GM13976 (cell line): Measurements from ENCODE around the gene SPDYE3.
"Not testable (repeated sequence)": the region's sequence is repeated elsewhere in the genome, so short reads cannot be mapped to it uniquely, and the experiment has no call there.

Experiments
- DNase-seq: peaks from one replicate; pipeline ENCODE4 v3.0.0; 2012; ENCODE audit warnings: low spot score
- in situ Hi-C: fragments of 300-500 bp; cut with MboI; formaldehyde crosslinking; loops from one replicate; pipeline ENCODE4 v1.12.0; 2022; ENCODE audit warnings: low sequenced_read_pairs, mixed read lengths, inconsistent platforms; ENCODE audit not compliant: unreplicated experiment
- TF ChIP-seq, protein P1 (sequence below): IDR thresholded peaks from 2 replicates; pipeline ENCODE4 v1.5.1; 2012; ENCODE audit warnings: borderline replicate concordance, mild to moderate bottlenecking; ENCODE audit not compliant: insufficient read depth; ENCODE audit errors: extremely low read depth, missing control alignments, control extremely low read depth

The SPDYE3 gene, protein sequence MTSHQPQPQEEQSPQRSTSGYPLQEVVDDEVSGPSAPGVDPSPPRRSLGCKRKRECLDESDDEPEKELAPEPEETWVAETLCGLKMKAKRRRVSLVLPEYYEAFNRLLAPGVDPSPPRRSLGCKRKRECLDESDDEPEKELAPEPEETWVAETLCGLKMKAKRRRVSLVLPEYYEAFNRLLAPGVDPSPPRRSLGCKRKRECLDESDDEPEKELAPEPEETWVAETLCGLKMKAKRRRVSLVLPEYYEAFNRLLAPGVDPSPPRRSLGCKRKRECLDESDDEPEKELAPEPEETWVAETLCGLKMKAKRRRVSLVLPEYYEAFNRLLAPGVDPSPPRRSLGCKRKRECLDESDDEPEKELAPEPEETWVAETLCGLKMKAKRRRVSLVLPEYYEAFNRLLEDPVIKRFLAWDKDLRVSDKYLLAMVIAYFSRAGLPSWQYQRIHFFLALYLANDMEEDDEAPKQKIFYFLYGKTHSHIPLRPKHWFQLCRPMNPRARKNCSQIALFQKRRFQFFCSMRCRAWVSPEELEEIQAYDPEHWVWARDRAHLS

GRCh38 chr7:100307402-100307801 is at the start of gene SPDYE3:
SPDYE3 (plus strand) TSS chr7:100307702; CDS start chr7:100307886, 184 bp downstream.
- DNase-seq, in situ Hi-C loops: not testable (repeated sequence)

DNA sequence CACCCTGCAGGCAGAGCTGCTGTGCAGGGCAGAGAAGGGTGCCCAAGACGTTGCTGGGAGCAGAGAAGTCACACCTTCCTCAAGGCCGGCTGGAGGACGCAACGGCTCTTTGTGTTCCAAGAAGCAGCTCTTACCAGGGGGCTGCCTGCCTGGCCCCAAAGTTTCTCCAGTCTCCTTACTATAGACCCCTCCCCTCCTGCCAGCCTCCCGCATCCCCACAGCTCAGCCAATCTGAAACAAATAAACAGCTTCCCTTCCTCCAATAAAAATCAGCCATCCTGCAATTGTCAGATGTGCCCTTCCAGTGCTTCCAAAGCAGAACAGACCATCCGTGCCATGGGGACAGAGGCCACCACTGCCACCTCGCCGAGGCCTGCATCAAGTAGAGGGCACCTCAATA is 47.5 kb upstream of the SPDYE3 start:
- in situ Hi-C loops, DNase-seq: not testable (repeated sequence)

- in situ Hi-C loops, DNase-seq: not testable (repeated sequence)
These were observed 44.6 kb upstream of the SPDYE3 start for GRCh38 chr7:100262896-100263295.

- DNase-seq, in situ Hi-C loops: not testable (repeated sequence)
These were observed 43.3 kb upstream of the SPDYE3 start for GRCh38 chr7:100264223-100264622.

DNA sequence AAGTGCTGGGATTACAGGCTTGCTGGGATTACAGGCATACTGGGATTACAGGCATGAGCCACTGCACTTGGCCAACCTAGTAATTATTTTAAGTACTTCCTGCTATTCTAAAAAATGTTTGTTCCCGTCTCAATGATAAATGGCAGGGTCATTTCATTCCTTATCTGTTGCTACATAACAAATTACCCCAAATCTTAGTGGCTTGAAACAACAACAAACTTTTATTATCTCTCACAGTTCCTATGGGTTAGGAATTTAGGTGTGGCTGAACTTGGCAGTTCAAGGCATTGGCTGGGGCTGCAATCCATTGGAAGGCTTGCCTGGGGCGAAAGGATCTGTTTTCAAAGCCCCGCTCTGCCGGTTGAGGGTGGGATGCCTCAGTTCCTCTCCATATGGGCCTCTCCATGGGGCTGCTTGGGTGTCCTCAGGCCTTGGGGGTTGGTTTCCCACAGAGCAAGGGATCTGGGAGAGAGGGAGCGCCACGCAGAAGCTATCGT is 42.8 kb upstream of the SPDYE3 start:
- DNase-seq, in situ Hi-C loops: not testable (repeated sequence)

DNA sequence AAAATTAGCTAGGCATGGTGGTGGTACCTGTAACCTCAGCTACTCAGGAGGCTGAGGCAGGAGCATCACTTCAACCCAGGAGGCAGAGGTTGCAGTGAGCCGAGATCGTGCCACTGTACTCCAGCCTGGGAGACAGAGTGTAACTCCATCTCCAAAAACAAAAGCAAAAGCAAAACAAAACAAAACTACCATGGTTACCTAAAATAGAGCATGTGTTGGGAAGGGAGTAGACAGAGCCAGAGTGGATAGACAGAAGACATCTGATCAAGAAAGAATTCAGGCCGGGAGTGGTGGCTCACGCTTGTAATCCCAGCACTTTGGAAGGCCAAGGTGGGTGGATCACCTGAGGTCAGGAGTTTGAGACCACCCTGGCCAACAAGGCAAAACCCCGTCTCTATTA is 41.7 kb upstream of the SPDYE3 start:
- DNase-seq, in situ Hi-C loops: not testable (repeated sequence)

GRCh38 chr7:100266576-100267354 is 40.7 kb upstream of the SPDYE3 start:
- no peak for DNase-seq
- in situ Hi-C loops = no loop called here
- TF ChIP-seq, protein P1, sequence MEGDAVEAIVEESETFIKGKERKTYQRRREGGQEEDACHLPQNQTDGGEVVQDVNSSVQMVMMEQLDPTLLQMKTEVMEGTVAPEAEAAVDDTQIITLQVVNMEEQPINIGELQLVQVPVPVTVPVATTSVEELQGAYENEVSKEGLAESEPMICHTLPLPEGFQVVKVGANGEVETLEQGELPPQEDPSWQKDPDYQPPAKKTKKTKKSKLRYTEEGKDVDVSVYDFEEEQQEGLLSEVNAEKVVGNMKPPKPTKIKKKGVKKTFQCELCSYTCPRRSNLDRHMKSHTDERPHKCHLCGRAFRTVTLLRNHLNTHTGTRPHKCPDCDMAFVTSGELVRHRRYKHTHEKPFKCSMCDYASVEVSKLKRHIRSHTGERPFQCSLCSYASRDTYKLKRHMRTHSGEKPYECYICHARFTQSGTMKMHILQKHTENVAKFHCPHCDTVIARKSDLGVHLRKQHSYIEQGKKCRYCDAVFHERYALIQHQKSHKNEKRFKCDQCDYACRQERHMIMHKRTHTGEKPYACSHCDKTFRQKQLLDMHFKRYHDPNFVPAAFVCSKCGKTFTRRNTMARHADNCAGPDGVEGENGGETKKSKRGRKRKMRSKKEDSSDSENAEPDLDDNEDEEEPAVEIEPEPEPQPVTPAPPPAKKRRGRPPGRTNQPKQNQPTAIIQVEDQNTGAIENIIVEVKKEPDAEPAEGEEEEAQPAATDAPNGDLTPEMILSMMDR = no peak

- TF ChIP-seq, protein P1 = no peak
- in situ Hi-C loops = no loop called here
- DNase-seq = no peak
These were observed 39.9 kb upstream of the SPDYE3 start for GRCh38 chr7:100267648-100268047.

DNA sequence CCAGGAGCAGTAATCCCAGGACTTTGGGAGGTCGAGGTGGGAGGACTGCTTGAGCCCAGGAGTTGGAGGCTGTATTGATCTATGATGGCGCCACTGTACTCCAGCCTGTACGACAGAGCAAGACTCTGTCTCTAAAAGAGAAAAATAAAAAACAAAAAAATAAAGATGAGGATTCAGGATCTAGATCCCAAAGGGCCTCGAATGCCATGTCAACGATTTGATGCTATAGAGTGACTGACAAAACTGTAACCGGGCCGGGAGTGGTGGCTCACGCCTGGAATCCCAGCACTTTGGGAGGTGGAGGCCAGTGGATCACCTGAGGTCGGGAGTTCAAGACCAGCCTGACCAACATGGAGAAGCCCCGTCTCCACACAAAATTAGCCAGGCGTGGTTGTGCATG is 38.6 kb upstream of the SPDYE3 start:
- DNase-seq, in situ Hi-C loops: not testable (repeated sequence)

DNA sequence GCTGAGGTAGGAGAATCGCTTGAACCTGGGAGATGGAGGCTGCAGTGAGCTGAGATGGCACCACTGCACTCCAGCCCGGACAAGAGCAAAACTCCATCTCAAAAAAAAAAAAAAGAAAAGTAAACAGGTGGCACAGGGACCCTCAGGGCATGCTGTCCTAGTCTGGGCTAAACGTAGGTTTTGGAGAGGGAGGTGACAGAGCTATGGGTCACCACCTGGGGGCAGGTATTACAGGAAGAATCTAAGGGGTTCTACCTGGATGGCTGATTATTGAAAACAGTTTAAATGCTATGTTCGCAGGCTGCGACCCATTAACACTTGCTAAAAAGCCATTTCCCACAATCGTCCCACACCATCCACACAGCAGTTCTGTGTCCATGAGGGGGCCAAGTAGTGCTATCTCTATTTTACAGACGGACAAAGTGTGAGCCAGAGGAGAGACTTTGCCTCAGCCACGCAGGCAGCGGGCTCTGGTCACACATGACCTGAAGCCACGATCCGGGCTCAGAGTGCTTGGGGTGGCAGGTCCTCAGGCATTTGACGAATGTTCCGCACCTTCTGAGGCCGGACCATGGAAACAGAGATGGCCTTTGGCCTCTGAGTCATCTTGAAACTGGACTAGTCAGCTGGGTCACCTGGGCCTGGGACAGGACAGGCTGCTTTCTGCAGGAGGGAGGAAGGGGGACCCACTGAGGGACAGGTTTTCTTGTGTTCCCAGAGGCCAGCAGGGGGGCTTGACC is 38.0 kb upstream of the SPDYE3 start:
- DNase-seq, in situ Hi-C loops: not testable (repeated sequence)

- in situ Hi-C loops, DNase-seq: not testable (repeated sequence)
These were observed 37.2 kb upstream of the SPDYE3 start for GRCh38 chr7:100270046-100270918.

- in situ Hi-C loops, DNase-seq: not testable (repeated sequence)
These were observed 36.4 kb upstream of the SPDYE3 start for GRCh38 chr7:100270941-100271593.
